A549 treated with GW870086 at 1 μM for 4 hours (cell line): ENCODE data around the gene ATP6V1G3. TPM values are rescaled to one million over a fixed set of nuclear protein-coding genes. Genes with fewer than 3 reads are reported as not detected.

ENCODE experiments used
- total RNA-seq: library from RNA; stranded (reverse); fragments of 200-300 nt; extraction: Qiagen RNA extraction; gene quantifications from 5 replicates; pipeline ENCODE4 v1.2.3, GENCODE V29; 2022; ENCODE audit warnings: low read depth

The ATP6V1G3 gene, protein sequence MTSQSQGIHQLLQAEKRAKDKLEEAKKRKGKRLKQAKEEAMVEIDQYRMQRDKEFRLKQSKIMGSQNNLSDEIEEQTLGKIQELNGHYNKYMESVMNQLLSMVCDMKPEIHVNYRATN
- total RNA-seq, result not detected in 5 replicates

DNA sequence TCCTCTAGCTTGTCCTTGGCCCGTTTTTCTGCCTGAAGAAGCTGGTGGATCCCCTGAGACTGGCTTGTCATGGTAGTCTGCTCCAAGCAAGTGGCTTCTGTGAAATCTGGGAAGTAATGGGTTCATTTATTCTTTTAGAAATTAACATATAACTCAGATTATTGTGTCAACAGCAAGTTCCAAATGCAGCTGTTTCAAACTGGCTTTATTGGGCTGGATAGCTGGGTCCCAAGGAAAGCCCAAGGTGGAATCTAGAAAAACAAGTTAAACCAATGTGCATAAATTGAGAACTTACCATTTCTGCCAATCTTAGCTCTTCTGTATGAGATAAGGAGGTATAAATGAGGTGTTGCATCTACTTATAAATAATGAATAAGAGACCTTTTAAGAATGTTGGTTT lies at the start of gene ATP6V1G3:
Gene ATP6V1G3, minus strand, starts transcription at position 101 of the 400 bp plus-strand sequence. Its CDS starts 30 bp downstream, at position 71.

Other genes starting within 250 kb of the ATP6V1G3 start
- not detected in 5 replicates for gene PTPRC, start 98.4 kb upstream of the ATP6V1G3 start, total RNA-seq